GM04503 (cell line): ENCODE results near the gene SLC25A18.
A peak's percentile ranks its signal among the peaks of the same experiment; 100 is the strongest.

ENCODE experiments used
- DNase-seq: peaks from one replicate; pipeline ENCODE4 v3.0.0-alpha.2; 2012; ENCODE audit warnings: low read depth

SLC25A18 gene

GRCh38 chr22:17570851-17571631, 7.7 kb downstream of the SLC25A18 start:
- DNase-seq = peak; percentile 61

- DNase-seq = no peak
Observed at GRCh38 chr22:17575151-17575550, 11.9 kb downstream of the SLC25A18 start.

GRCh38 chr22:17575681-17576080, 12.4 kb downstream of the SLC25A18 start:
- no peak for DNase-seq

GRCh38 chr22:17576470-17576869, 13.2 kb downstream of the SLC25A18 start:
- DNase-seq = peak; percentile 99

GRCh38 chr22:17578136-17578754, 14.9 kb downstream of the SLC25A18 start:
- DNase-seq = peak; percentile 40

- DNase-seq = no peak
Observed at GRCh38 chr22:17579535-17579981, 16.3 kb downstream of the SLC25A18 start.

GRCh38 chr22:17580441-17581031, 17.2 kb downstream of the SLC25A18 start:
- no peak for DNase-seq

GRCh38 chr22:17581056-17581455, 17.8 kb downstream of the SLC25A18 start:
- DNase-seq = no peak

GRCh38 chr22:17581631-17582030, 18.3 kb downstream of the SLC25A18 start:
- DNase-seq = no peak

GRCh38 chr22:17583151-17583550, 19.9 kb downstream of the SLC25A18 start:
- no peak for DNase-seq

- DNase-seq = no peak
Observed at GRCh38 chr22:17586831-17587440, 23.6 kb downstream of the SLC25A18 start.

- DNase-seq = no peak
Observed at GRCh38 chr22:17587629-17588028, 24.3 kb downstream of the SLC25A18 start.

GRCh38 chr22:17588606-17589005, 25.3 kb downstream of the SLC25A18 start:
- no peak for DNase-seq

- DNase-seq = no peak
Observed at GRCh38 chr22:17589810-17590375, 26.6 kb downstream of the SLC25A18 start.

- no peak for DNase-seq
Observed at GRCh38 chr22:17590586-17590985, 27.3 kb downstream of the SLC25A18 start.

- no peak for DNase-seq
Observed at GRCh38 chr22:17592201-17592600, 28.9 kb downstream of the SLC25A18 start.

- DNase-seq = no peak
Observed at GRCh38 chr22:17596226-17596625, 32.9 kb downstream of the SLC25A18 start.

GRCh38 chr22:17597217-17597616, 33.9 kb downstream of the SLC25A18 start:
- DNase-seq = peak; percentile 70

GRCh38 chr22:17598318-17598717, 35.0 kb downstream of the SLC25A18 start:
- no peak for DNase-seq

- DNase-seq = no peak
Observed at GRCh38 chr22:17601031-17601430, 37.7 kb downstream of the SLC25A18 start.

- DNase-seq = no peak
Observed at GRCh38 chr22:17603668-17604067, 40.4 kb downstream of the SLC25A18 start.

GRCh38 chr22:17606496-17606895, 43.2 kb downstream of the SLC25A18 start:
- peak; percentile 42 for DNase-seq
